ENCODE measurements around the gene SMARCB1.

DNA sequence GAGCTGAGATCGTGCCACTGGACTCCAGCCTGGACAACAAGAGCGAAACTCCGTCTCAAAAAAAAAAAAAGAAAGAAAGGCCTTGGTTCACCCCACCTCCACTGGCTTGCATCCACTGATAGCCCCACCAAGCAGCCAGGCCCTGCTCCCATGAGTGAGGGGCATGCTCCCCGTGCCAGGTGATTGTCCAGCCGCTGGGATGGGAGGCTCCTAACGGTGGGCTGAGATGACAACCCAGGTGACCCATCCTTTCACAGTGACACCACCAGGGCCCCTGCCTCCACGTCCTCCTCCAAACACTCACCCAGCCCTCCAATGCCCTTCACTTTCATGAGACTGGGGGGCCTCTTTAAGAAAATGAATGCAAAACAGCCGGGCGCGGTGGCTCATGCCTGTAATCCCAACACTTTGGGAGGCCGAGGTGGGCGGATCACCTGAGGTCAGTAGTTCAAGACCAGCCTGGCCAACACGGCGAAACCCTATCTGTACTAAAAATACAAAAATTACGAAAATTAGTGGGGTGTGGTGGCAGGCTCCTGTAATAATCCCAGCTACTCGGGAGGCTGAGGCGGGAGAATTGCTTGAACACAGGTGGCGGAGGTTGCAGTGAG lies 60.6 kb downstream of the SMARCB1 start:
- TF ChIP-seq, protein P1, sequence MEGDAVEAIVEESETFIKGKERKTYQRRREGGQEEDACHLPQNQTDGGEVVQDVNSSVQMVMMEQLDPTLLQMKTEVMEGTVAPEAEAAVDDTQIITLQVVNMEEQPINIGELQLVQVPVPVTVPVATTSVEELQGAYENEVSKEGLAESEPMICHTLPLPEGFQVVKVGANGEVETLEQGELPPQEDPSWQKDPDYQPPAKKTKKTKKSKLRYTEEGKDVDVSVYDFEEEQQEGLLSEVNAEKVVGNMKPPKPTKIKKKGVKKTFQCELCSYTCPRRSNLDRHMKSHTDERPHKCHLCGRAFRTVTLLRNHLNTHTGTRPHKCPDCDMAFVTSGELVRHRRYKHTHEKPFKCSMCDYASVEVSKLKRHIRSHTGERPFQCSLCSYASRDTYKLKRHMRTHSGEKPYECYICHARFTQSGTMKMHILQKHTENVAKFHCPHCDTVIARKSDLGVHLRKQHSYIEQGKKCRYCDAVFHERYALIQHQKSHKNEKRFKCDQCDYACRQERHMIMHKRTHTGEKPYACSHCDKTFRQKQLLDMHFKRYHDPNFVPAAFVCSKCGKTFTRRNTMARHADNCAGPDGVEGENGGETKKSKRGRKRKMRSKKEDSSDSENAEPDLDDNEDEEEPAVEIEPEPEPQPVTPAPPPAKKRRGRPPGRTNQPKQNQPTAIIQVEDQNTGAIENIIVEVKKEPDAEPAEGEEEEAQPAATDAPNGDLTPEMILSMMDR (IDR thresholded peaks at IDR 0.05): no peak
- TF ChIP-seq POLR2A (IDR thresholded peaks at IDR 0.05): no peak
- no peak for TF ChIP-seq EP300 (IDR thresholded peaks at IDR 0.05)
- no peak for TF ChIP-seq POLR2AphosphoS5 (IDR thresholded peaks at IDR 0.05)

All from sigmoid colon (tissue), 4 donors.